ENCODE measurements around the gene GPHN.

The GPHN gene

GRCh38 chr14:67228325-67228984 lies 720.5 kb downstream of the GPHN start:
- no peak for DNase-seq (ENCODE audit: low read depth in 2 of 2)

All from stimulated activated CD8-positive, alpha-beta memory T cell treated with anti-CD3 and anti-CD28 coated beads, Interleukin-2, amount 100 ng/mL, for 1 hour (primary cell).